DMS79 treated with DMSO at 0.1 percent for 48 hours (cell line): ENCODE data around the gene HAGHL.
"Not testable (repeated sequence)": the region's sequence is repeated elsewhere in the genome, so short reads cannot be mapped to it uniquely, and the experiment has no call there.

ENCODE experiments used
- DNase-seq: peaks from one replicate; lab custom pipeline; 2025; lab: John Stamatoyannopoulos, UW

Gene HAGHL

DNA sequence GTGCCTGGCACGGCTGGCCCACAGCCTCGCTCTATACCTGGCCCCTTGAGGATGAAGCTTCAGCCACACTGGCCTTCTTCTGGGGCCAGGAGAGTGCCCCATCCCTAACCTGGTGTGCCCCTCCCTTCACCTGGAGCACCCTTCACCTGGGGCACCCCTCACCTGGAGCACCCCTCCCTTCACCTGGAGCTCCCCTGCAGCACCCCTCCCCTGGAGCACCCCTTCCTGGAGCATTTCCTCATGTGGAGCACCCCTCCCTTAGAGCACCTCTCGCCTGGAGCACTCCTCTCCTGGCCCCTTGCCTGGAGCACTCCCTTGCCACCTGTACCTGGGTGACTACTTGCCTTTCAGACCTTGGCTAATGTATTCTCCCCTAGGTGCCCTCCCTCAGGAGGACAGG lies 18.9 kb upstream of the HAGHL start:
- no peak for DNase-seq

DNA sequence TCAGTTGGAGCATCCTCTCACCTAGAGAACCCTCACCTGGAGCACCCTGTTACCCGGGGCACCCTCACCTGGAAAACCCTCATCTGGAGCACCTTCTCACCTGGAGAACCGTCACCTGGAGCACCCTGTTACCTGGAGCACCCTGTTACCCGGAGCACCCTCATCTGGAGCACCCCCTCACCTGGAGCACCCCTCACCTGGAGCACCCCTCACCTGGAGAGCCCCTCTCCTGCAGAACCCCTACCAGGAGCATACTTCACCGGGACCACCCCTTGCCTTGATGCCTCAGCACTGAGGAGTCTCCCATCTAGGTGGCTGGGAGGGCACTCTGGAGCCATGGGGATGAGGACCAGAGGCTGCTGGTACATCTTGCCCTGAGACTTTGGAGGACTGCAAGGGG lies 17.9 kb upstream of the HAGHL start:
- DNase-seq = no peak

DNA sequence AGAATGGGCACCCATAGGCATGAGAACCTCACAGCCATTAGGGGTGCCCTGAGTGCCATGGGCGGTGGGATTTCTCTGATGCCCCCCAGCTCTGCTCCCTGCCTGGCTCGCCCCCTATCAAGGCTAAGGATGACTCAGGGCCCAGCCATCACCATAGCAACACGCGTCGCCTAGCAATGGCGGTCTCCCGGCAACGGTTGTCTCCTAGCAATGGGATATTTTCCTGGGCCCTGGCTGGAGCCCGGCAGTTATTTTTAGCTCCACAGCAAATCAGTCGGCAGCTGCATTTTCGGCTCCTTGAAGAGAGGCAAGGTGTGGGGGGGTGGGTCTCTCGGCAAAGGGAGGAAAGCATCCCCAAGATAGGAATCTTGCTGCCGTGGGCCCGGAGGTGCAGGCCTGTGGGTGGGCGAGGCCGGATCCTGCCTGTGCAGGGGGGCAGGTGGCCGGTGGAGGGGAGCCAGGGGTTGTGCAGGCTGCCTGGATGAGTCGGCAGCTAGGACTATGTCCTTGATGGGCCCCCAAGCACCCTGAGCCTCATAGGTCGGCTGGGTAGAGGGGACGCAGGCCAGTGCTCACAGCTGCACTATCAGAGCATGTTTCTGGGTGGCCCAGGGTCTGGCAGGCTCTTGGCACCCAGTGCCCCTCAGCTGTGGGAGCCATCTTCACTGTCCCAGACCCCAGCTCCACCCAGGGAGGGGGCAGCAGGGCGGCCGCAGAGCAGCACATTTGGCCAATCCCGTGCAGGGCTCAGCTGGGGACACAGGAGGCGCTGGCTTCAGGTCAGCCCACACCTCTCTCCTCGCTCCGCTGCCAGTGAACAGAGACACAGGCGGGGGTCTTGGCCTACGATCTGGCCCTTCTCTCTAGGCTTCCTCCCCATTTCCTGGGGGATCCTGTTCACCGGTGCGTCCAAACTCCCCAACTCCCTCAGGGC lies 17.1 kb upstream of the HAGHL start:
- peak; percentile 80 for DNase-seq

DNA sequence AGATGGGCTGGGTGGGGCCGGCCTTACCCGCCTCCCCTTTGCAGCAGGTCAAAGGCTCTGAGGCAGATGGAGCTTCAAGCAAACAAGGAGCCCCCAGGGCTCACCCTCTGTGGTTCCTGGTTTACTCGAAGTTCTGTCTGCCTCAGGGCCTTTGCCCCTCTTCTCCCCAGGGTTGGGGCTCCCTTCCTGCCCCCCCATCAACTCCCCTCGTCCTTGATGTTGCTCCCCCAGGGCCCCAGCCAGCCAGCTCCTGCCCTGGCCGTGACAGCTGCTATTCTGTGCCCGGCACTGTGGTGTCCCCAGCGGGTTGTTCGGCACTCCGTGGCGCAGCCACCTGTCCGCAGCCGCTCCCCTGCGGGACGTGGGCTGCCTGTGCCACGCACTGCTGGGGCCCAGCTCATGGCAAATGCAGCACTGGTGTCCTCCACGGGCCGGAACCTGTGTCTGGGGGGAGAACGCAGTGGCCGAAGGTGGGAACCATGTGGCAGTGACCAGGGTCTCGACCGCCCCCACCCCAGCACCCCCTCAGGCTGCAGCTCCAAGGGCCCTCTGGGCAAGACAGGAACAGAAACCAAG lies 16.3 kb upstream of the HAGHL start:
- DNase-seq = no peak

DNA sequence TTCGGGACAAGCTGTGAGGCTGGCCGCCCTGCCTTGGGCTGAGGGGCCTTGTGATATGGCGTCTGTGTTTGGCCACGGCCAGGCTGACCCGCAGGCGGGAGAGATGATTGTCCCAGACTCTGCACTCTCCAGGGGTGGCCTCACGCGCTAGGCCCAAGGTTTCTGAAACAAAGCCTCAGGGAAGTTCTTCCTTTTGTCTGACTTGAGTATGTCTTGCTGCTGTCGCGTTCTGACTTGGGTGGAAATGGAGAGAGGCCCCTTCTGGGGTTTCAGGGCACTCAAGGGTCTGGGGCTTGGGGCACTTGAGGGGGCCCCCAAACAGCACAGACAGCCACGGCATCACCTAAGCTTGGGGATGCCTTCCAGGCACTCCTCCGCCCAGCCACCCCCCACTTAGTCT lies 15.8 kb upstream of the HAGHL start:
- DNase-seq = no peak

DNA sequence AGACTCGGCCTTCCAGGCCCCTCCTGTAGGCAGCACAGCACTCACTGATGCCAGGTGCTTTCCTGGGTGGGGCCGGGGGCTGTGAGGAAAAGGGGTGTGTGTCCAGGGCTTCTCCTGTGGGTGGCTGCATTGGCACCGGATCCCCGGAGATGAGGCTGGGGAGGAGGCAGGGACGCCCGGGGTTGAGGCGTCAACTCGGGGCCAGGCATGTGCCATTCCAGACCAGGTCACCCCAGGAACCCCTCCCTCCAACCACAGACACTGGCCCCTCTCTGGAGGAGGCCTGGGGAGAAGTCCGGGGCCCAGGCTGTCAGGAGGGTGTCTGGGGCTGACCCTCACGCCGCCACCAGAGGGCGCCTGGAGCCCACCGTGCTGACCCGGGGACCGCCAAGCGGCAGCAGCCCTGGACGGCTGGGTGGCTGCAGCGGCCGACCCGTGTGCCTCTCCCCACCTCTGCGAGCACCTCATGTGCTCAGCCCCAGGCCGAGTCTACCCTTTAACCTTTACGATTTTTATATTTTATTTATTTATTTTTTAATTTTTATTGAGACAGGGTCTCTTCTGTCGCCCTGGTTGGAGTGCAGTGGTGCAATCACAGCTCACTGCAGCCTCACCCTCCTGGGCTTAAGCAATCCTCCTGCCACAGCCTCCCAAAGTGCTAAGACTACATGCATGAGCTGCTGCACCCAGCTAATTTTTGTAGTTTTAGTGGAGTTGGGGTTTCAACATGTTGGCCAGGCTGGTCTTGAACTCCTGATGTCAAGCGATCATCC lies 15.2 kb upstream of the HAGHL start:
- DNase-seq = peak; percentile 44

DNA sequence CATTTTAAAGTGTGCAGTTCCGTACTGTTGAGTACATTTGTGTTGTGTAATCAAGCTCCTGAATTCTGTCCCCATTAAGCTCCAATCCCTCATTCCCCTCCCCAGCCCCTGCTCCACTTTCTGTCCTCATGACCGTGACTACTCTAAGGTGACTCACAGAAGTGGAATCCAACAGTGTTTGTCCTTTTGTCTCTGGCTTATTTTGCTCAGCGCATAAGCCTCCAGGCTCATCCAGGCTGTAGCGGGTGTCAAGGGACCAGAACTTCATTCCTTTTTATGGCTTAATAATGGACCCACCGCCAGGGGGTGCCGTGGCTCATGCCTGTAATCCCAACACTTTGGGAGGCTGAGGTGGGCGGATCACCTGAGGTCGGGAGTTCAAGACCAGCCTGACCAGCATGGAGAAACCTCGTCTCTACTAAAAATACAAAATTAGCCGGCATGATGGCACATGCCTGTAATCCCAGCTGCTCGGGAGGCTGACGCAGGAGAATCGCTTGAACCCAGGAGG lies 14.1 kb upstream of the HAGHL start:
- DNase-seq = not testable (repeated sequence)

DNA sequence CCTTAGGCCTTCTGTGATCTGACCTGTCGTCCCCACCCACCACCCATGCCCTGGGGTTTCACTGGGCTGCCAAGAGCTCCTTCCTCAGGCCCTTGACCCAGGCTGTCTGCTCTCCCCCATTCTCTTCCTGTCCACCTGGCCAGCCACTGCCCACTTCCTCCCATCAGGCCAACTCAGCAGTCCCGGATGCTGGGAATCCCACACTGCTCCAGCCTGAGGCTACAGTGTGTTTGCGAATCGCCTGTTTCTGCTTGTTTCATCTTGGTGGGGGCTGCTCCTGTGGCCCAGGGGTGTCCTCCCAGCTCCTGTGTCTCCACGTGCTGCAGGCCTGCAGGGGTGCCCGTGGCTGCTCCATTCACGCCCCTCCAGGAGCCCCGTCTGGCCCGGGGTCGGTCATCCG lies 12.8 kb upstream of the HAGHL start:
- DNase-seq = no peak

DNA sequence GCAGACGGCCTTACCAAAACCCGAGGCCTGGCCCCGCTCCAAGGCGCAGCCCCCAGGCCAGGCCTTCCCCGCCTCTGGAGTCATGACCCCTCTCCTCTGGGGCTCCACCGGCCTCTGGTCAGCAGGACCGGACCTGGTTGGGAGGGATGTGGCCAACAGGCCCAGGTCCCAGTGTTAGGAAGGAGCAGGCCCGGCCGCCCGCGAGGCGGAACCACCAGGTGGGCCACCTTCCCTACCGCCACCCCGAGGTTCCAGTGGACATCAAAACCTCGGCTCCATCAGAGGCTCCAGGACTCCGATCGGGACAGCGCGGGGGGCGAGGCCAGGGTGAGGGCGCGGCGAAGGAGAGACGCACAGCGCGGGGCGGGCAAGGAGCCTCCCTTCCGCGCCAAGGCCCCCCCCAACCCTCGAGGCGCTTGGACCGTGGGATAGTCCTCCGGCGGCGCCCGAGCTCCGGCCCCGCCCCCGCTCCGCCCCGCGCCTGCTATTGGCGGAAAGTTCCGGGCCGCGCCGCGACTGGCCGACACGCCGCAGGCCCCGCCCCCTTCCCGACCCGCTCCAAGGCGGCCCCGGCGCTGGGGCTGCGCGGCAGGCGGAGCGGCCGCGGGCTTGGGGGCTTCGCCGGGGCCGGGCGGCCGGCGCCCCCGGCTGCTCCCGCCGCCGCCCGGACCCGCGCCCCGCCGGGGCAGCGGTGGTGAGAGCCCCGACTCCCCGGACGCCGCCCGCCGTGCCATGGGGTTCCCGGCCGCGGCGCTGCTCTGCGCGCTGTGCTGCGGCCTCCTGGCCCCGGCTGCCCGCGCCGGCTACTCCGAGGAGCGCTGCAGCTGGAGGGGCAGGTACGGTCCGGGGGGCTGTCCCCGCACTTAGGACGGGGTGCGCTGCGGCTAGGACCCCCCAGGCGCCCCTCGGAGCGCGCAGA lies 12.1 kb upstream of the HAGHL start, which contains the start of gene METRN:
Gene METRN (plus strand): TSS at position 561 of the 919 bp plus-strand sequence. CDS start 172 bp downstream, at position 733.
- DNase-seq = peak; percentile 64

DNA sequence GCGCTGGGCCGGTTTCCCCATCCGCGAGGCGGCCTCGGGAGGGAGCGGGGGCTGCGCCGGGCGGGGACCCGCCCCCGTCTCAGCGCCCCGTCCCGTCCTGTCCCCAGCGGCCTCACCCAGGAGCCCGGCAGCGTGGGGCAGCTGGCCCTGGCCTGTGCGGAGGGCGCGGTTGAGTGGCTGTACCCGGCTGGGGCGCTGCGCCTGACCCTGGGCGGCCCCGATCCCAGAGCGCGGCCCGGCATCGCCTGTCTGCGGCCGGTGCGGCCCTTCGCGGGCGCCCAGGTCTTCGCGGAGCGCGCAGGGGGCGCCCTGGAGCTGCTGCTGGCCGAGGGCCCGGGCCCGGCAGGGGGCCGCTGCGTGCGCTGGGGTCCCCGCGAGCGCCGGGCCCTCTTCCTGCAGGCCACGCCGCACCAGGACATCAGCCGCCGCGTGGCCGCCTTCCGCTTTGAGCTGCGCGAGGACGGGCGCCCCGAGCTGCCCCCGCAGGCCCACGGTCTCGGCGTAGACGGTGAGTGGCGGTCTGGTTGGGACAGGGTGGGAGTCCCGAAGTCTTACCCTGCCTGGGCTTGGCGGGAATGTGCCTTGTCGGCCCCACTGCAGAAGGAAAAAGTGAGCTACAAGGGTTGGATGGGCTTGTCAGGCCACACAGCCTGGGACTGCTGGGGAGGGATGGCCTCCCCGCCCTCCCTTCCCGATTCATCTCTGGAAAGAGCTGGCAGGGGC lies 11.3 kb upstream of the HAGHL start:
- no peak for DNase-seq

DNA sequence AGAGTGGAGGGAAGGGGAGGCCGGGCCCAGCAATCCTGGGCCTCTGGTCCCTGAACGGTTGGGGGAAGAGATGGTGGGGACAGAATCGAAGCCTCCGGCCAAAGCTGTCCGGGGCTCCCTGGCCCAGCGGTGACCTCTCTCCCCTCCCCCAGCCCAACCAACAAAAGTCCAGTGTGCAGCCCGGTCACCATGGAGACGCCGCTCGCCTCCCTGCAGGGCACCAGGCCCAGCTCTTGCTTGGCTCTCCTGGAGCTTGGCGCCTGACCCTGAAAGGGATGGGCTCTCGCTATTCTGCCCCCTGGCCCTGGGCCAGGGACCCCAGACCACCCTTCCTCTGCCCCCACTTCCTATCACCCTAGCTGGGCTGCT lies 10.7 kb upstream of the HAGHL start:
- DNase-seq = no peak

DNA sequence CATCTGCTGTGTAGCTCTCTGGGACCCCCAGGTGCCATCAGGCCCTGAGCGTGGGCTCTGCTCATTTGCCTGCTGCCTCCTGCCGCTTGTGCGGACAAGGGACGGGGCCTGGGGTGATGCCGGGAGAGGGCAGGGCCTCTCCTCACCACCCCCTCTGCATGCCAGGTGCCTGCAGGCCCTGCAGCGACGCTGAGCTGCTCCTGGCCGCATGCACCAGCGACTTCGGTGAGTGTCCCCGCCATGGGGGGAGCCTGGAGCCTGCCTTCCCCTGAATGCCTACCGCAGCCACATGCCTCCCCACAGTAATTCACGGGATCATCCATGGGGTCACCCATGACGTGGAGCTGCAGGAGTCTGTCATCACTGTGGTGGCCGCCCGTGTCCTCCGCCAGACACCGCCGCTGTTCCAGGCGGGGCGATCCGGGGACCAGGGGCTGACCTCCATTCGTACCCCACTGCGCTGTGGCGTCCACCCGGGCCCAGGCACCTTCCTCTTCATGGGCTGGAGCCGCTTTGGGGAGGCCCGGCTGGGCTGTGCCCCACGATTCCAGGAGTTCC lies 10.1 kb upstream of the HAGHL start:
- no peak for DNase-seq

DNA sequence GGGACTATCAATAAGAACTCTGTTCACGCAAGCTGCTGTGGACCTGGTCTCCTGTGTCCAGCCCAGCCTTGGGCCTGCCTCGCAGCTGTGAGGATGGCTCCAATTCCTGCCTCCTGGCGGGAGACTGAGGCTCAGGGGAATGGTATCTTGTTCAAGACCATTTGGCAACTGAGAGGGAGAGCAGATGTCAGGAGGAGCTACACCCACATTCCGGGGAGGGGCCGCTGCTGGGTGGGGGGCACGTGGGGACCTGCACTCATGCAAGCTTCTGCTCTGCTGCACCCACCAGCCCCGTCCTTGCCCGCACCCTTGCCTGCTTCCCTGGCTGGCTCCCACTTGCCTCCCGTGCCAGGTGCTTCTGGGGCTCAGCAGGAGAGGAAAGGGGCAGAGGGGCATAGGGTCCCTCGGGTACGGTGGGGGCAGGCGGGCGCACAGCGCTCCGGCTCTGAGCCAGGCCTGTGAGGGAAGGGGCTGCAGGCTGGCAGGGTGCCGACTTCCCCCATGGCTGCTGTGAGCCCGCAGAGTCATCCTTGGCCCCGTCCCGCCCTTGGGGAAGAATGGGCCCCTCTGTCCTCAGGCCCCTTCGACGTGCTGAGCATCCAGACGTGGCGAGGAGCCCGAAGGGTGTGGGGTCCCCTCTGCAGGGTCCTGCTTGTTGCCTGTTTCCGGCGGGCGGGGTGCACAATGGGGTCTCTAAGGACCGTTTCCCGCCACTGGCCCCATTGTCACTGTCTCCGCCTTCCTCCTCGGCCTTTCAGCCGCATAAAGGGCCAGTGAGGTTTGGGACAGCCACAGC lies 9.3 kb upstream of the HAGHL start:
- DNase-seq = no peak

DNA sequence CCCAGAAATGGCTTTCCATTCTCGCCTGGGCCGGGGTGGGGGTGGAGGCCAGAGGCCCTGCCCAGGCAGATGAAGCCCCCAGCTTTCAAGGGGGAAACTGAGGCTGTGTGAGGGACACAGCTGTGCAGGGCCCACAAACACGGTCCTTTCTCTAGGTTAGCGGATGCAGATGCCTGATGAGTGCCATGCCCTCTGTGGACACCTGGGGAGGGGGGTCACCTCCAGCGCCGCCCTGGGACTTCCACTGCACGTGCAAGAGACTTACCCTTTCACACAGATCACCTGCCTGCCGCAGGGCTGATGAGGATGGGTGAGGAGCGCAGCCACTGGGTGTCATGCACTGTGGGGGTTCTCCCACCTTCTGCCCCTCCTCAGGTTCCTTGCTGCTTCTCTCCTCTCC lies 8.5 kb upstream of the HAGHL start:
- DNase-seq = no peak

DNA sequence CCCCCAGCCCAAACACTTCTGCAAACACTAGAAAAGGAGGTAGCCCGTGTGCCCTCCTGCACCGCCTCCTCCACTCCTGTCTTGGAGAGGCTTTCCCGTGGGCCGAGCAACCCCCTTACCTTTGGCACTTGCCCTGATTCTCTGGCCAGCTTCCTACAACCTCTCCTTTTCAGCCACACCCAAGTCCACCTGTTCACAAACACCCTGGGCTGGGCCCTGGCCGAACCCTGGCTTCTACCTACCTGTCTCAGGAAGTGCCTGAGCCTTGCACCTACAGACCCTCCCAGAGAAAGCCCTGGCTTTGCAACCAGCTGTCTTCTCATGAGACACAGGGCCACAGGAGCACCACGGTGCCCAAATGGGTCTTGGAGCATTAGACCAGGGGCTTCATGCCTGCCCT lies 8.0 kb upstream of the HAGHL start:
- no peak for DNase-seq

DNA sequence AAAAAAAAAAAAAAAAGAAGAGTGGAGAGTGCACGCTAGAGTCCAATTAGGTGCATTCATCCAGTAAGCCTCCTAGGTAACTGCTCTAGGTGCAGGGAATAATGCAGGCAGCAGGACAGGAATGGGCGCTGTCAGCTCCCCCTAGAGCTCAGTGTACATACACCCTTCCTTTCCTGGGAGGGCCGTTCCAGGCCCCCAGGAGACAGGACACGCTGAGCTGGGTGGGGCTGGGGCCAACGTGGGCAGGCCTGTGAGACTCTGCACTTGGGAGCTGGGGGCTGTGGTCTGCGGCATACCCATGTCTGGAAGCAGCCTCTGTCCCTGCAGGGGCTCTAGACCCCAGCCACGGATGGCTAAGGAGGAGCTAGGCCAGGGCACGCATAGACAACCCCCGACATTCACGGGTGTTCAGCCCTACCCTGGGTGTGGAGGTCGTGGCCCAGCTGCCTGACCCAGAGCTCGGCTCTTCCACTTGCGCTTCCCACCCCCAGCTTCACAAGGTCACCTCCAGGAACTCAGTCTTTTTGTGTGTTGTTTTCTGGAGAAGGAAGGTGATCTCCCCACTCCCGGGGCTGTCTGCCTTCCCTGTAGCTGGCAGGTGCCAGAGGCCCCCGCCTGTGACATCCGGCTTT lies 7.0 kb upstream of the HAGHL start:
- peak; percentile 37 for DNase-seq

DNA sequence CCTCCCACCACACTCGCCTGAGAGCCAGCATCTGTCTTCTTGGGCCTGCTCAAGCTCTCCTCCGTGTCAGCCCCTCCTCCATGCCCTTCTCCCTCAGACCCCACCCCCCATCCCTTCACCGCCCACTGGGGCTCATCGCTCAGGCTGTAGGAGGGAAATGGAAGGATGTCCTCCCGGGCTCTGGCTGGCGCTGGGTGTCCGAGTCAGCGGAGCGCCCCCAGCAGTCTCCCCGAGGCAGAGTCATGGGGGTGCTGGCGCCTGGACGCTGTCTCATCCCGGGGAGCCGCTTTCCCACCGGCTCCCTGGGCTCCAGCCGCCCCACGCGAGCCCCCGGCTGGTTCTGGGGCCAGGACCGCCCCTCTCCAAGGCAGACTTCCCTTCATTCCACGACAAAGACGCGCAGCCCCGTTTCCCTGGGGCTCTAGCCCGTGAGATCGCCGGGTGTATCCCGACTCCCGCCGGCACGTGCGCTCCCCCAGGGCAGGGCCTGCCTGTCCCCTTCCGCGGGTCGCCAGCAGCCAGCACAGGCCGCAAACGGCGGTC lies 6.4 kb upstream of the HAGHL start:
- DNase-seq = no peak

DNA sequence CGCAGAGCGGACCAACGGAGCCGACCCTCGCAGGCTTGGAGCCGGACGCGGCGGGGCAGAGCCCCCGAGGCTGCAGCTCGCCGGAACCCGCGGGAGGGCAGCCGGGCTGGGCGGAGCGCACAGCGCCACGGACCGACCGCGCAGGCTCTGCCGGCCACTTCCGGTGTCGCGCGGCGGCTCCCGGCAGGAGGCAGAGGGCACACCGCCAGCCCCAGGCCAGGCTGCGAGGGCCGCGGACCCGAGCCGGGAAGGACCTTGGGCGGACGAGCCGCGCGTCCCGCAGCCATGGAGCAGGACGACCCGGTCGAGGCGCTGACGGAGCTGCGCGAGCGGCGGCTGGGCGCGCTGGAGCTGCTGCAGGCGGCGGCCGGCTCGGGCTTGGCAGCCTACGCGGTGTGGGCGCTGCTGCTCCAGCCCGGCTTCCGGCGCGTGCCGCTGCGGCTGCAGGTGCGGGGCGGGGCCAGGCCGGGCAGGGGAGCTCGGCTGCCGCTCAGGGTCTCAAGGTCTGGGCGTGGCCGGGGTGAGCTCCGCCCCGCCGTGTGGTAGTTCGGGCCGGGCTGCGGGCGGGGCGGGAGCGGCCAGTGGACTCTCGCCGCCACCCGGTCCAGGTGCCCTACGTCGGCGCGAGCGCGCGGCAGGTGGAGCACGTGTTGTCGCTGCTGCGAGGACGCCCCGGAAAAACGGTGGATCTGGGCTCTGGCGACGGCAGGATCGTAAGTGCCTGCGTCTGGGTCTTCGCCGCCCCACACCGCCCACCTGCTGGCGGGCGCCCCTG lies 5.7 kb upstream of the HAGHL start, which contains the start of gene ANTKMT:
Gene ANTKMT (plus strand): TSS at position 157 of the 775 bp plus-strand sequence. CDS start 129 bp downstream, at position 286.
- peak; percentile 53 for DNase-seq
